NCI-H128 (cell line): ENCODE data around the gene SEMA3C.

ENCODE experiments used
- DNase-seq: peaks from one replicate; lab custom pipeline; 2025; ENCODE audit not compliant: unreplicated experiment; lab: John Stamatoyannopoulos, UW

Gene SEMA3C

GRCh38 chr7:80890426-80891258, 28.2 kb downstream of the SEMA3C start:
- DNase-seq = no peak

GRCh38 chr7:80889525-80889924, 29.3 kb downstream of the SEMA3C start:
- no peak for DNase-seq

GRCh38 chr7:80885757-80886156, 33.1 kb downstream of the SEMA3C start:
- DNase-seq = no peak

- DNase-seq = no peak
Measured at GRCh38 chr7:80884511-80885195, 34.2 kb downstream of the SEMA3C start.

- no peak for DNase-seq
Measured at GRCh38 chr7:80883154-80884025, 35.5 kb downstream of the SEMA3C start.

GRCh38 chr7:80882213-80882801, 36.5 kb downstream of the SEMA3C start:
- DNase-seq = no peak

- no peak for DNase-seq
Measured at GRCh38 chr7:80881351-80881900, 37.4 kb downstream of the SEMA3C start.

GRCh38 chr7:80879849-80880248, 39.0 kb downstream of the SEMA3C start:
- no peak for DNase-seq

- DNase-seq = no peak
Measured at GRCh38 chr7:80876894-80877414, 41.9 kb downstream of the SEMA3C start.

- no peak for DNase-seq
Measured at GRCh38 chr7:80875537-80876120, 43.2 kb downstream of the SEMA3C start.

GRCh38 chr7:80873140-80873539, 45.7 kb downstream of the SEMA3C start:
- no peak for DNase-seq

GRCh38 chr7:80871228-80871627, 47.6 kb downstream of the SEMA3C start:
- DNase-seq = no peak

GRCh38 chr7:80870813-80871212, 48.0 kb downstream of the SEMA3C start:
- no peak for DNase-seq

- no peak for DNase-seq
Measured at GRCh38 chr7:80869821-80870751, 48.8 kb downstream of the SEMA3C start.

GRCh38 chr7:80869106-80869784, 49.6 kb downstream of the SEMA3C start:
- DNase-seq = no peak

GRCh38 chr7:80868566-80868965, 50.3 kb downstream of the SEMA3C start:
- DNase-seq = no peak

- DNase-seq = no peak
Measured at GRCh38 chr7:80860554-80860953, 58.3 kb downstream of the SEMA3C start.

- DNase-seq = no peak
Measured at GRCh38 chr7:80859272-80859970, 59.4 kb downstream of the SEMA3C start.
